H9 (cell line): ENCODE measurements around the gene SETSIP. TPM values are rescaled to one million over a fixed set of nuclear protein-coding genes. Genes with fewer than 3 reads are reported as not detected.

ENCODE experiments used
- DNase-seq: peaks from one replicate; pipeline ENCODE4 v3.0.0-alpha.2; 2017
- H2AFZ ChIP-seq: one replicate; pipeline ENCODE4 v1.6.1; 2013; ENCODE audit warnings: mild to moderate bottlenecking, low read length, control low read depth, moderate library complexity
- H2AK5ac ChIP-seq: 2 replicates; pipeline ENCODE4 v1.6.1; 2013; ENCODE audit warnings: low read length, control low read depth, mixed read lengths; ENCODE audit not compliant: insufficient read length
- H2BK120ac ChIP-seq: one replicate; pipeline ENCODE4 v1.6.1; 2013; ENCODE audit warnings: low read depth, mild to moderate bottlenecking, low read length, control low read depth, inconsistent platforms; ENCODE audit not compliant: poor library complexity, severe bottlenecking
- H2BK12ac ChIP-seq: 2 replicates; pipeline ENCODE4 v1.6.1; 2013; ENCODE audit warnings: low read length, control low read depth, mixed read lengths, low read depth; ENCODE audit not compliant: insufficient read length
- H2BK15ac ChIP-seq: 2 replicates; pipeline ENCODE4 v1.6.1; 2013; ENCODE audit warnings: low read depth, low read length, control low read depth
- H2BK20ac ChIP-seq: one replicate; pipeline ENCODE4 v1.6.1; 2013; ENCODE audit warnings: low read depth, mild to moderate bottlenecking, low read length, control low read depth, inconsistent platforms; ENCODE audit not compliant: poor library complexity, severe bottlenecking
- H2BK5ac ChIP-seq: 2 replicates; pipeline ENCODE4 v1.6.1; 2013; ENCODE audit warnings: low read length, control low read depth, mixed read lengths; ENCODE audit not compliant: insufficient read length
- H3K14ac ChIP-seq: 2 replicates; pipeline ENCODE4 v1.6.1; 2013; ENCODE audit warnings: low read length, control low read depth; ENCODE audit not compliant: insufficient read depth
- H3K18ac ChIP-seq: 2 replicates; pipeline ENCODE4 v1.6.1; 2013; ENCODE audit warnings: low read depth, mild to moderate bottlenecking, mixed read lengths, low read length, control low read depth; ENCODE audit not compliant: insufficient read length
- H3K23ac ChIP-seq: 2 replicates; pipeline ENCODE4 v1.6.1; 2013; ENCODE audit warnings: low read length, control low read depth, mixed read lengths, low read depth; ENCODE audit not compliant: insufficient read length
- H3K23me2 ChIP-seq: 2 replicates; pipeline ENCODE4 v1.6.1; 2013; ENCODE audit warnings: low read depth, mild to moderate bottlenecking, mixed read lengths, low read length, control low read depth; ENCODE audit not compliant: insufficient read length, poor library complexity, severe bottlenecking
- H3K27ac ChIP-seq: 2 replicates; pipeline ENCODE4 v1.5.1; 2013; ENCODE audit warnings: low read length, control low read depth, mixed read lengths, low read depth; ENCODE audit not compliant: insufficient read length
- H3K27me3 ChIP-seq: 2 replicates; pipeline ENCODE4 v1.6.1; 2013; ENCODE audit warnings: low read length, control low read depth, inconsistent platforms; ENCODE audit not compliant: insufficient read depth
- H3K4ac ChIP-seq: 2 replicates; pipeline ENCODE4 v1.6.1; 2013; ENCODE audit warnings: low read depth, mild to moderate bottlenecking, control low read depth, inconsistent platforms, low read length, moderate library complexity
- H3K4me1 ChIP-seq: 2 replicates; pipeline ENCODE4 v1.6.1; 2013; ENCODE audit warnings: low read length, control low read depth, inconsistent platforms; ENCODE audit not compliant: insufficient read depth
- H3K4me2 ChIP-seq: 2 replicates; pipeline ENCODE4 v1.6.1; 2013; ENCODE audit warnings: low read length, control low read depth, mixed read lengths; ENCODE audit not compliant: insufficient read length, insufficient read depth
- H3K56ac ChIP-seq: 2 replicates; pipeline ENCODE4 v1.6.1; 2013; ENCODE audit warnings: low read depth, mild to moderate bottlenecking, mixed read lengths, low read length, control low read depth; ENCODE audit not compliant: insufficient read length
- H3K79me1 ChIP-seq: 2 replicates; pipeline ENCODE4 v1.6.1; 2013; ENCODE audit warnings: low read depth, mild to moderate bottlenecking, moderate library complexity, low read length, control low read depth, inconsistent platforms; ENCODE audit not compliant: insufficient read depth, poor library complexity, severe bottlenecking
- H3K79me2 ChIP-seq: 2 replicates; pipeline ENCODE4 v1.6.1; 2013; ENCODE audit warnings: low read length, control low read depth, inconsistent platforms; ENCODE audit not compliant: insufficient read depth
- H3K9ac ChIP-seq: 2 replicates; pipeline ENCODE4 v1.6.1; 2013; ENCODE audit warnings: low read length, control low read depth, mixed read lengths; ENCODE audit not compliant: insufficient read length; ENCODE audit errors: extremely low read depth
- H3K9me3 ChIP-seq: one replicate; pipeline ENCODE4 v1.6.1; 2013; ENCODE audit warnings: low read depth, low read length, inconsistent platforms; ENCODE audit not compliant: control insufficient read depth
- H3T11ph ChIP-seq: one replicate; pipeline ENCODE4 v1.6.1; 2013; ENCODE audit warnings: mild to moderate bottlenecking, low read length, control low read depth, inconsistent platforms
- H4K20me1 ChIP-seq: one replicate; pipeline ENCODE4 v1.6.1; 2013; ENCODE audit not compliant: control insufficient read depth, insufficient read length, insufficient read depth
- H4K5ac ChIP-seq: 2 replicates; pipeline ENCODE4 v1.6.1; 2013; ENCODE audit warnings: low read depth, mild to moderate bottlenecking, mixed read lengths, low read length, control low read depth; ENCODE audit not compliant: insufficient read length
- H4K8ac ChIP-seq: replicated peaks from 2 replicates; pipeline ENCODE4 v1.6.1; 2013; ENCODE audit warnings: low read length, control low read depth, mixed read lengths, low read depth; ENCODE audit not compliant: insufficient read length
- H4K91ac ChIP-seq: 2 replicates; pipeline ENCODE4 v1.6.1; 2013; ENCODE audit warnings: low read depth, mild to moderate bottlenecking, moderate library complexity, mixed read lengths, low read length, control low read depth; ENCODE audit not compliant: insufficient read length
- H3K27ac Mint-ChIP-seq, 3 experiments: 2 replicates in 2 of 3; 3 replicates in 1 of 3; pipeline ENCODE4 v1.8.0; 2020 to 2021; ENCODE audit warnings: mixed read lengths in 3 of 3, mild to moderate bottlenecking in 1 of 3, moderate library complexity in 1 of 3
- H3K27me3 Mint-ChIP-seq: 2 replicates; pipeline ENCODE4 v1.8.0; 2021; ENCODE audit warnings: low read depth, mild to moderate bottlenecking, moderate library complexity, mixed read lengths
- H3K36me3 Mint-ChIP-seq, 3 experiments: 2 replicates in 2 of 3; 3 replicates in 1 of 3; pipeline ENCODE4 v1.8.0; 2020 to 2021; ENCODE audit warnings: low read depth in 3 of 3, mixed read lengths in 3 of 3; ENCODE audit not compliant: insufficient read depth in 1 of 3
- H3K4me1 Mint-ChIP-seq, 2 experiments: 2 replicates each; pipeline ENCODE4 v1.8.0; 2020; ENCODE audit warnings: mixed read lengths in 2 of 2
- H3K4me3 Mint-ChIP-seq, 2 experiments: 2 replicates in 1 of 2; 3 replicates in 1 of 2; pipeline ENCODE4 v1.8.0; 2020 to 2021; ENCODE audit warnings: mild to moderate bottlenecking in 2 of 2, mixed read lengths in 2 of 2, moderate library complexity in 1 of 2
- H3K9me3 Mint-ChIP-seq, 2 experiments: 2 replicates in 1 of 2; 3 replicates in 1 of 2; pipeline ENCODE4 v1.8.0; 2020; ENCODE audit warnings: mild to moderate bottlenecking in 2 of 2, mixed read lengths in 2 of 2, moderate library complexity in 1 of 2
- CTCF ChIP-seq: fragments of 200-600 bp; sonication (generic); conservative IDR thresholded peaks from 3 replicates; pipeline ENCODE4 v1.8.0; 2021; ENCODE audit warnings: antibody characterized with exemption, mild to moderate bottlenecking
- WGBS: extraction: QIAGEN DNeasy Blood & Tissue Kit; methylation state at CpG from one replicate; pipeline ENCODE4 v1.1.7; 2013; ENCODE audit warnings: missing lambda C conversion rate, low lambda C conversion rate, mixed read lengths; ENCODE audit not compliant: insufficient read length; ENCODE audit errors: extremely low coverage; 5-methylcytosine and 5-hydroxymethylcytosine counted together
- total RNA-seq: library from RNA; stranded (reverse); gene quantifications from 2 replicates; pipeline ENCODE4 v1.2.1, GENCODE V29; 2021

SETSIP gene
- total RNA-seq, 1 experiment from 2014 or later: 0.35 TPM

DNA sequence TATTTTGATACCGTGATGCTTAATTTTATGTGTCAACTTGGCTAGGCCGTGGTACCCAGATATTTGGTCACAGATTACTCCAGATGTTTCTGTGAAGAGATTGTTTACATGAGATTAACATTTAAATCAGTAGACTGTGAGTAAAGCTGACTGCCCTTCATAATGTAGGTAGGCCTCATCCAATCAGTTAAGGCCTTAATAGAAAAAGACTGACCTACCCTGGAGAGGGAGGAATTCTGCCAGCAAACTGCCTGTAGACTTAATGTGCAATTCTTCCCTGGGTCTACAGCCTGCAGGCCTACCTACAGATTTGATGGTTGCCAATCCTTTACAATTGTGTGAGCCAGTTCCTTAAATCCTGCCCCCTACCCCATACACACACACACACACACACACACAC, 4.3 kb downstream of the SETSIP start:
- Histone ChIP-seq H3K14ac (no peak overlapping the region), H3K23ac (no peak overlapping the region), H2BK15ac (no peak overlapping the region), H2AFZ (no peak overlapping the region), H4K5ac (no peak overlapping the region), H3K27ac (no peak overlapping the region), H3K79me2 (no peaks in the 10 kb centered on the region), H2BK12ac (no peak overlapping the region), H2BK20ac (no peak overlapping the region), H3K27me3 (no peaks in the 10 kb centered on the region), H3K79me1 (no peaks in the 10 kb centered on the region), H3K18ac (no peak overlapping the region), H3K23me2 (no peaks in the 10 kb centered on the region), H3K4me1 (no peaks in the 10 kb centered on the region), H2AK5ac (no peak overlapping the region), H4K20me1 (no peaks in the 10 kb centered on the region), H3K4me2 (no peak overlapping the region), H3T11ph (no peak overlapping the region), H4K8ac (no peak overlapping the region), H3K9me3 (no peaks in the 10 kb centered on the region), H3K4ac (no peak overlapping the region), H2BK120ac (no peak overlapping the region), H2BK5ac (no peak overlapping the region), H4K91ac (no peak overlapping the region), H3K9ac (no peak overlapping the region), H3K56ac (no peak overlapping the region)
- H3K4me3 Mint-ChIP-seq: no peak overlapping the region
- no CpG with 5 or more reads among the region's 2 CpGs for WGBS
- no peak overlapping the region for H3K27ac Mint-ChIP-seq
- no peak for DNase-seq
- no peaks in the 10 kb centered on the region for H3K36me3 Mint-ChIP-seq
- no peaks in the 10 kb centered on the region for H3K27me3 Mint-ChIP-seq
- no peak for TF ChIP-seq CTCF
- H3K4me1 Mint-ChIP-seq: peaks cover 5 to 11% of the 10 kb centered on the region in 2 experiments
- 0 out of 5 replicates have a peak, but pooled peaks cover 0 to 3% of the 10 kb centered on the region in 2 experiments for H3K9me3 Mint-ChIP-seq
